Neural cell (in vitro differentiated cells): ENCODE data around the gene EIF4A3. TPM values are rescaled to one million over a fixed set of nuclear protein-coding genes. Genes with fewer than 3 reads are reported as not detected.
"Not testable (repeated sequence)": the region's sequence is repeated elsewhere in the genome, so short reads cannot be mapped to it uniquely, and the experiment has no call there.

ENCODE experiments used
- H2AFZ ChIP-seq: fragments of 200-600, 300-800 bp; sonication (generic), shearing (Covaris generic); 2 replicates; pipeline ENCODE4 v1.6.0; 2014; ENCODE audit warnings: low read depth, mild to moderate bottlenecking, antibody characterized with exemption, low read length, moderate library complexity
- H3F3A ChIP-seq: fragments of 200-600 bp; shearing (Covaris generic); 2 replicates; pipeline ENCODE4 v1.6.1; 2016; ENCODE audit warnings: mild to moderate bottlenecking, moderate library complexity, mixed read lengths, antibody characterized with exemption, low read length; ENCODE audit not compliant: insufficient read depth, poor library complexity, severe bottlenecking
- H3K27ac ChIP-seq: fragments of 200-600, 300-800 bp; sonication (generic), shearing (Covaris generic); 2 replicates; pipeline ENCODE4 v1.5.1; 2014; ENCODE audit warnings: mild to moderate bottlenecking, low read length, moderate library complexity
- H3K27me3 ChIP-seq: fragments of 300-800, 200-600 bp; sonication (generic), shearing (Covaris generic); 2 replicates; pipeline ENCODE4 v1.6.0; 2014; ENCODE audit warnings: mild to moderate bottlenecking, low read depth, low read length, moderate library complexity; ENCODE audit not compliant: insufficient read depth
- H3K36me3 ChIP-seq: fragments of 300-800, 200-600 bp; sonication (generic), shearing (Covaris generic); 2 replicates; pipeline ENCODE4 v1.5.1; 2014; ENCODE audit warnings: mild to moderate bottlenecking, antibody characterized with exemption, low read length, moderate library complexity; ENCODE audit not compliant: insufficient read depth
- H3K4me2 ChIP-seq: fragments of 300-800, 200-600 bp; sonication (generic), shearing (Covaris generic); 2 replicates; pipeline ENCODE4 v1.6.0; 2014; ENCODE audit warnings: mild to moderate bottlenecking, low read length
- H3K4me3 ChIP-seq: fragments of 300-800, 200-600 bp; sonication (generic), shearing (Covaris generic); 2 replicates; pipeline ENCODE4 v1.5.1; 2014; ENCODE audit warnings: mild to moderate bottlenecking, low read length, moderate library complexity
- H3K79me2 ChIP-seq: fragments of 200-600 bp; shearing (Covaris generic); replicated peaks from 2 replicates; pipeline ENCODE4 v1.6.0; 2014; ENCODE audit warnings: mild to moderate bottlenecking, low read length, moderate library complexity; ENCODE audit not compliant: insufficient read depth
- H3K9ac ChIP-seq: fragments of 300-800, 200-600 bp; sonication (generic), shearing (Covaris generic); 2 replicates; pipeline ENCODE4 v1.6.1; 2016; ENCODE audit warnings: mild to moderate bottlenecking, low read length, mixed read lengths
- H3K9me2 ChIP-seq: fragments of 200-600 bp; shearing (Covaris generic); 2 replicates; pipeline ENCODE4 v1.6.1; 2016; ENCODE audit warnings: mild to moderate bottlenecking, low read length, mixed read lengths; ENCODE audit not compliant: insufficient read depth
- H3K9me3 ChIP-seq: fragments of 200-600, 300-800 bp; sonication (generic), shearing (Covaris generic); 2 replicates; pipeline ENCODE4 v1.6.1; 2016; ENCODE audit warnings: mild to moderate bottlenecking, mixed run types, low read length, moderate library complexity, mixed read lengths
- H4K20me1 ChIP-seq: fragments of 200-600 bp; shearing (Covaris generic); 2 replicates; pipeline ENCODE4 v1.6.1; 2016; ENCODE audit warnings: mild to moderate bottlenecking, mixed run types; ENCODE audit not compliant: insufficient read depth
- CTCF ChIP-seq: fragments of 450-650 bp; IDR thresholded peaks from 2 replicates; pipeline ENCODE4 v1.5.1; 2014; ENCODE audit warnings: antibody characterized with exemption, mild to moderate bottlenecking, moderate library complexity; ENCODE audit not compliant: poor library complexity, severe bottlenecking
- EP300 ChIP-seq: fragments of 450-650 bp; conservative IDR thresholded peaks from 2 replicates; pipeline ENCODE4 v1.6.1; 2014; ENCODE audit warnings: antibody characterized with exemption, mild to moderate bottlenecking, moderate library complexity; ENCODE audit not compliant: poor library complexity, severe bottlenecking
- EZH2 ChIP-seq: fragments of 200-600, 300-800 bp; shearing (Covaris generic), sonication (generic); IDR thresholded peaks from 2 replicates; pipeline ENCODE4 v1.6.1; 2014; ENCODE audit warnings: antibody characterized with exemption, low read length, borderline replicate concordance, mild to moderate bottlenecking; ENCODE audit not compliant: insufficient read depth, poor library complexity, severe bottlenecking
- MXI1 ChIP-seq: fragments of 450-650 bp; conservative IDR thresholded peaks from 2 replicates; pipeline ENCODE4 v1.6.1; 2014; ENCODE audit warnings: antibody characterized with exemption, mild to moderate bottlenecking; ENCODE audit not compliant: poor library complexity, severe bottlenecking
- POLR2AphosphoS5 ChIP-seq: IDR thresholded peaks from 2 replicates; pipeline ENCODE4 v1.6.1; 2012
- RAD21 ChIP-seq: fragments of 450-650 bp; conservative IDR thresholded peaks from 2 replicates; pipeline ENCODE4 v1.6.1; 2014; ENCODE audit warnings: antibody characterized with exemption, mild to moderate bottlenecking, moderate library complexity
- REST ChIP-seq: IDR thresholded peaks from 2 replicates; pipeline ENCODE4 v1.6.1; 2012; ENCODE audit warnings: borderline replicate concordance
- SMC3 ChIP-seq: fragments of 450-650 bp; conservative IDR thresholded peaks from 2 replicates; pipeline ENCODE4 v1.6.1; 2014; ENCODE audit warnings: antibody characterized with exemption, mild to moderate bottlenecking, moderate library complexity; ENCODE audit not compliant: poor library complexity
- TAF1 ChIP-seq: IDR thresholded peaks from 2 replicates; pipeline ENCODE4 v1.6.1; 2012; ENCODE audit warnings: low read depth
- polyA plus RNA-seq: library from polyadenylated mRNA; depleted of rRNA; stranded (reverse); fragments of >200 nt; gene quantifications from 2 replicates; pipeline ENCODE4 v1.2.3, GENCODE V29; 2014

The EIF4A3 gene
- polyA plus RNA-seq, 1 donor from 2014 or later: 109 TPM

- no peaks in the 10 kb centered on the region for H3K36me3 ChIP-seq
- H3K27ac ChIP-seq: no peak overlapping the region
- no peak overlapping the region for H2AFZ ChIP-seq
- TF ChIP-seq TAF1 (no peak), MXI1 (no peak), CTCF (no peak), SMC3 (no peak), RAD21 (no peak), REST (no peak), POLR2AphosphoS5 (no peak), EP300 (no peak), EZH2 (no peak)
- no peak overlapping the region for H3K4me2 ChIP-seq
- no peaks in the 10 kb centered on the region for H3K9me3 ChIP-seq
- H3K79me2 ChIP-seq: no peaks in the 10 kb centered on the region
- no peaks in the 10 kb centered on the region for H3K27me3 ChIP-seq
- no peaks in the 10 kb centered on the region for H3K9me2 ChIP-seq
- H3F3A ChIP-seq: no peaks in the 10 kb centered on the region
- H3K4me3 ChIP-seq: no peak overlapping the region
- H4K20me1 ChIP-seq: no peaks in the 10 kb centered on the region
- H3K9ac ChIP-seq: no peak overlapping the region
Observed at GRCh38 chr17:80092959-80093358, 54.0 kb downstream of the EIF4A3 start.

DNA sequence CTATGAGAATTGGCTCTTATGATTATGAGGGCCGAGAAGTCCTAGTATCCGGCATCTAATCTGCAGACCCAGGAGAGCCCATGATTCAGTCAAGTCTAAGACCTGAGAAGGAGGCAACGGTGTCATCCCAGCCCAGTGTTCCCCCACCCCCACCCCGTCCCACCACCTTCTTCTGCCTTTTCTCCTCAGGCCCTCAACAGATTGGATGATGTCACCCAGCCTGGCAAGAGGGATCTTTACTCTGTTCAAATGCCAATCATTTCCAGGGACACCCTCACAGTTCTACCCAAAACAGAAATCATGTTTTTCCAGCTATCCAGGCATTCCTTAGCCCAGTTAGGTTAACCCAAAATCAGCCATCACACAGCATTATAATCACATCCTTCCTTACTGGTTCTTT, 55.6 kb downstream of the EIF4A3 start:
- Histone ChIP-seq H3K79me2 (no peaks in the 10 kb centered on the region), H3K4me3 (no peak overlapping the region), H3K27ac (no peak overlapping the region), H3K27me3 (no peaks in the 10 kb centered on the region), H3K9ac (no peak overlapping the region), H4K20me1 (no peaks in the 10 kb centered on the region), H3K4me2 (no peak overlapping the region), H3K9me2 (no peaks in the 10 kb centered on the region), H2AFZ (no peak overlapping the region), H3F3A (no peaks in the 10 kb centered on the region), H3K9me3 (no peaks in the 10 kb centered on the region), H3K36me3 (no peaks in the 10 kb centered on the region)
- TF ChIP-seq MXI1 (no peak), CTCF (no peak), REST (no peak), TAF1 (no peak), POLR2AphosphoS5 (no peak)

DNA sequence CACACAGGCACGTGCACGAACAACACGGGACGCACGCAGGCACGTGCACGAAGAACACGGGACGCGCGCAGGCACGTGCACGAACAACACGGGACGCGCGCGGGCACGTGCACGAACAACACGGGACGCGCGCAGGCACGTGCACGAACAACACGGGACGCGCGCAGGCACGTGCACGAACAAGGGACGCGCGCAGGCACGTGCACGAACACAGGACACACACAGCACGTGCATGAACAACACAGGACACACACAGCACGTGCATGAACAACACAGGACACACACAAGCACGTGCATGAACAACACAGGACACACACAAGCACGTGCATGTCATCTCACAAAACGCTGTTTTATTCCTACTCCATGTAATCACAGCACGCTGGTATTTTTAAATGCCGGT, 56.8 kb downstream of the EIF4A3 start:
- not testable (repeated sequence) for H2AFZ ChIP-seq, H3K9me3 ChIP-seq, H3F3A ChIP-seq, H3K36me3 ChIP-seq, H3K79me2 ChIP-seq, H3K27ac ChIP-seq, H3K4me3 ChIP-seq, H3K9me2 ChIP-seq, H4K20me1 ChIP-seq, H3K4me2 ChIP-seq, H3K9ac ChIP-seq, H3K27me3 ChIP-seq
